NCI-H1436 treated with DMSO at 0.1 percent for 48 hours (cell line): ENCODE data around the gene ADORA3.

Experiments used
- DNase-seq: peaks from one replicate; lab custom pipeline; 2025; lab: John Stamatoyannopoulos, UW

Gene ADORA3

GRCh38 chr1:111474521-111474920 lies 28.9 kb downstream of the ADORA3 start:
- no peak for DNase-seq

GRCh38 chr1:111474106-111474505 lies 29.3 kb downstream of the ADORA3 start:
- DNase-seq, result no peak

GRCh38 chr1:111471538-111471937 lies 31.9 kb downstream of the ADORA3 start:
- DNase-seq, result no peak

- no peak for DNase-seq
These were observed 32.4 kb downstream of the ADORA3 start for GRCh38 chr1:111471012-111471411.

- DNase-seq, result no peak
These were observed 32.8 kb downstream of the ADORA3 start for GRCh38 chr1:111470596-111470995.

GRCh38 chr1:111469539-111469938 lies 33.9 kb downstream of the ADORA3 start:
- DNase-seq, result no peak

- no peak for DNase-seq
These were observed 34.7 kb downstream of the ADORA3 start for GRCh38 chr1:111468717-111469100.

- DNase-seq, result no peak
These were observed 35.3 kb downstream of the ADORA3 start for GRCh38 chr1:111467865-111468716.

GRCh38 chr1:111466480-111466879 lies 37.0 kb downstream of the ADORA3 start:
- no peak for DNase-seq

- no peak for DNase-seq
These were observed 37.7 kb downstream of the ADORA3 start for GRCh38 chr1:111465754-111466153.

- no peak for DNase-seq
These were observed 40.3 kb downstream of the ADORA3 start for GRCh38 chr1:111463029-111463683.

- no peak for DNase-seq
These were observed 40.9 kb downstream of the ADORA3 start for GRCh38 chr1:111462370-111463028.

- DNase-seq, result no peak
These were observed 41.7 kb downstream of the ADORA3 start for GRCh38 chr1:111461765-111462164.

- no peak for DNase-seq
These were observed 47.8 kb downstream of the ADORA3 start for GRCh38 chr1:111455642-111456031.

GRCh38 chr1:111454859-111455641 lies 48.4 kb downstream of the ADORA3 start:
- no peak for DNase-seq

GRCh38 chr1:111453706-111454105 lies 49.7 kb downstream of the ADORA3 start:
- no peak for DNase-seq

GRCh38 chr1:111452581-111452980 lies 50.9 kb downstream of the ADORA3 start:
- DNase-seq, result no peak

- DNase-seq, result no peak
These were observed 53.2 kb downstream of the ADORA3 start for GRCh38 chr1:111450185-111450584.

GRCh38 chr1:111449703-111450017 lies 53.8 kb downstream of the ADORA3 start:
- DNase-seq, result no peak
